ENCODE measurements around the gene NHSL2.
"Not testable (repeated sequence)": the region's sequence is repeated elsewhere in the genome, so short reads cannot be mapped to it uniquely, and the experiment has no call there.

DNA sequence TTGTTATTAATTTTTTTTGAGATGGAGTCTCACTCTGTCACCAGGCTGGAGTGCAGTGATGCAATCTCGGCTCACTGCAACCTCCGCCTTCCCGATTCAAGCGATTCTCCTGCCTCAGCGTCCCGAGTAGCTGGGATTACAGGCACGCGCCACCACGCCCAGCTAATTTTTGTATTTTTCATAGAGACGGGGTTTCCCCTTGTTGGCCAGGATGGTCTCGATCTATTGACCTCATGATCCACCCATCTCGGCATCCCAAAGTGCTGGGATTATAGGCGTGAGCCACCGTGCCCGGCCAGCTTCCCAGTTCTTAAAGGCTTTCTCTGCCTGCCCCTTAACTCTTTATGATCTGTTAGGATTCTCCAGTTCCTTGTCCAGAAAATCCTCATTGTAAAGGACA, 147.7 kb downstream of the NHSL2 start:
- TF ChIP-seq, protein P1, sequence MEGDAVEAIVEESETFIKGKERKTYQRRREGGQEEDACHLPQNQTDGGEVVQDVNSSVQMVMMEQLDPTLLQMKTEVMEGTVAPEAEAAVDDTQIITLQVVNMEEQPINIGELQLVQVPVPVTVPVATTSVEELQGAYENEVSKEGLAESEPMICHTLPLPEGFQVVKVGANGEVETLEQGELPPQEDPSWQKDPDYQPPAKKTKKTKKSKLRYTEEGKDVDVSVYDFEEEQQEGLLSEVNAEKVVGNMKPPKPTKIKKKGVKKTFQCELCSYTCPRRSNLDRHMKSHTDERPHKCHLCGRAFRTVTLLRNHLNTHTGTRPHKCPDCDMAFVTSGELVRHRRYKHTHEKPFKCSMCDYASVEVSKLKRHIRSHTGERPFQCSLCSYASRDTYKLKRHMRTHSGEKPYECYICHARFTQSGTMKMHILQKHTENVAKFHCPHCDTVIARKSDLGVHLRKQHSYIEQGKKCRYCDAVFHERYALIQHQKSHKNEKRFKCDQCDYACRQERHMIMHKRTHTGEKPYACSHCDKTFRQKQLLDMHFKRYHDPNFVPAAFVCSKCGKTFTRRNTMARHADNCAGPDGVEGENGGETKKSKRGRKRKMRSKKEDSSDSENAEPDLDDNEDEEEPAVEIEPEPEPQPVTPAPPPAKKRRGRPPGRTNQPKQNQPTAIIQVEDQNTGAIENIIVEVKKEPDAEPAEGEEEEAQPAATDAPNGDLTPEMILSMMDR (IDR thresholded peaks at IDR 0.05): not testable (repeated sequence)
- not testable (repeated sequence) for TF ChIP-seq POLR2A (IDR thresholded peaks at IDR 0.05)
